ENCODE measurements around the gene CCDC192. TPM values are rescaled to one million over a fixed set of nuclear protein-coding genes. Genes with fewer than 3 reads are reported as not detected.

Gene CCDC192
- polyA plus RNA-seq, 3 donors = 1.1 to 1.2 (median 1.1) TPM

GRCh38 chr5:127806776-127807175 is 103.6 kb downstream of the CCDC192 start:
- DNase-seq = no peak

- no peak for DNase-seq
Observed at GRCh38 chr5:127809533-127809932, 106.3 kb downstream of the CCDC192 start.

GRCh38 chr5:127810017-127810416 is 106.8 kb downstream of the CCDC192 start:
- no peak for DNase-seq

- DNase-seq = no peak
Observed at GRCh38 chr5:127810707-127811490, 107.7 kb downstream of the CCDC192 start.

GRCh38 chr5:127812570-127812969 is 109.4 kb downstream of the CCDC192 start:
- DNase-seq = no peak

- no peak for DNase-seq
Observed at GRCh38 chr5:127813633-127814587, 110.7 kb downstream of the CCDC192 start.

- DNase-seq = no peak
Observed at GRCh38 chr5:127814588-127814973, 111.4 kb downstream of the CCDC192 start.

- peak; percentile 26 for DNase-seq
Observed at GRCh38 chr5:127820910-127821553, 117.8 kb downstream of the CCDC192 start.

GRCh38 chr5:127821896-127822295 is 118.7 kb downstream of the CCDC192 start:
- DNase-seq = no peak

- no peak for DNase-seq
Observed at GRCh38 chr5:127824126-127824525, 120.9 kb downstream of the CCDC192 start.

GRCh38 chr5:127826011-127826410 is 122.8 kb downstream of the CCDC192 start:
- no peak for DNase-seq

- DNase-seq = no peak
Observed at GRCh38 chr5:127827451-127827850, 124.3 kb downstream of the CCDC192 start.

- DNase-seq = no peak
Observed at GRCh38 chr5:127830157-127830556, 127.0 kb downstream of the CCDC192 start.

- no peak for DNase-seq
Observed at GRCh38 chr5:127830829-127831598, 127.8 kb downstream of the CCDC192 start.

GRCh38 chr5:127832067-127832466 is 128.9 kb downstream of the CCDC192 start:
- DNase-seq = no peak

GRCh38 chr5:127834094-127834531 is 130.9 kb downstream of the CCDC192 start:
- DNase-seq = peak; percentile 66

- peak; percentile 26 for DNase-seq
Observed at GRCh38 chr5:127834554-127834953, 131.4 kb downstream of the CCDC192 start.

GRCh38 chr5:127838661-127839060 is 135.5 kb downstream of the CCDC192 start:
- no peak for DNase-seq

- no peak for DNase-seq
Observed at GRCh38 chr5:127839072-127839471, 135.9 kb downstream of the CCDC192 start.

GRCh38 chr5:127839496-127840197 is 136.5 kb downstream of the CCDC192 start:
- no peak for DNase-seq

- no peak for DNase-seq
Observed at GRCh38 chr5:127840198-127840524, 137.0 kb downstream of the CCDC192 start.
